ENCODE data around the gene ARHGEF12.

ARHGEF12 gene

GRCh38 chr11:120413480-120413879 lies 77.3 kb downstream of the ARHGEF12 start:
- no peak for DNase-seq (ENCODE audit: low read depth in 2 of 2)

- DNase-seq (ENCODE audit: low read depth in 2 of 2) = no peak
Observed at GRCh38 chr11:120420572-120420971, 84.4 kb downstream of the ARHGEF12 start.

GRCh38 chr11:120424185-120424969 lies 88.2 kb downstream of the ARHGEF12 start:
- no peak for DNase-seq (ENCODE audit: low read depth in 2 of 2)

- no peak for DNase-seq (ENCODE audit: low read depth in 2 of 2)
Observed at GRCh38 chr11:120424970-120425332, 88.7 kb downstream of the ARHGEF12 start.

- no peak for DNase-seq (ENCODE audit: low read depth in 2 of 2)
Observed at GRCh38 chr11:120425527-120425926, 89.3 kb downstream of the ARHGEF12 start.

- no peak for DNase-seq (ENCODE audit: low read depth in 2 of 2)
Observed at GRCh38 chr11:120430146-120430545, 93.9 kb downstream of the ARHGEF12 start.

GRCh38 chr11:120431633-120432032 lies 95.4 kb downstream of the ARHGEF12 start:
- no peak for DNase-seq (ENCODE audit: low read depth in 2 of 2)

GRCh38 chr11:120432056-120433018 lies 96.1 kb downstream of the ARHGEF12 start:
- DNase-seq (ENCODE audit: low read depth in 2 of 2) = peak in 1 of 2 donors; percentile 12

GRCh38 chr11:120441592-120441991 lies 105.4 kb downstream of the ARHGEF12 start:
- DNase-seq (ENCODE audit: low read depth in 2 of 2) = no peak

- no peak for DNase-seq (ENCODE audit: low read depth in 2 of 2)
Observed at GRCh38 chr11:120442031-120442430, 105.8 kb downstream of the ARHGEF12 start.

GRCh38 chr11:120446802-120447201 lies 110.6 kb downstream of the ARHGEF12 start:
- no peak for DNase-seq (ENCODE audit: low read depth in 2 of 2)

- no peak for DNase-seq (ENCODE audit: low read depth in 2 of 2)
Observed at GRCh38 chr11:120448240-120448639, 112.0 kb downstream of the ARHGEF12 start.

- DNase-seq (ENCODE audit: low read depth in 2 of 2) = no peak
Observed at GRCh38 chr11:120455487-120455886, 119.3 kb downstream of the ARHGEF12 start.

- no peak for DNase-seq (ENCODE audit: low read depth in 2 of 2)
Observed at GRCh38 chr11:120457996-120458395, 121.8 kb downstream of the ARHGEF12 start.

GRCh38 chr11:120462825-120463224 lies 126.6 kb downstream of the ARHGEF12 start:
- no peak for DNase-seq (ENCODE audit: low read depth in 2 of 2)

- no peak for DNase-seq (ENCODE audit: low read depth in 2 of 2)
Observed at GRCh38 chr11:120465921-120466534, 129.8 kb downstream of the ARHGEF12 start.

GRCh38 chr11:120467627-120468026 lies 131.4 kb downstream of the ARHGEF12 start:
- DNase-seq (ENCODE audit: low read depth in 2 of 2) = no peak

GRCh38 chr11:120471131-120471530 lies 134.9 kb downstream of the ARHGEF12 start:
- DNase-seq (ENCODE audit: low read depth in 2 of 2) = no peak

GRCh38 chr11:120471994-120472393 lies 135.8 kb downstream of the ARHGEF12 start:
- DNase-seq (ENCODE audit: low read depth in 2 of 2) = no peak

- DNase-seq (ENCODE audit: low read depth in 2 of 2) = no peak
Observed at GRCh38 chr11:120473503-120473902, 137.3 kb downstream of the ARHGEF12 start.

GRCh38 chr11:120482149-120482548 lies 145.9 kb downstream of the ARHGEF12 start:
- DNase-seq (ENCODE audit: low read depth in 2 of 2) = no peak

- DNase-seq (ENCODE audit: low read depth in 2 of 2) = no peak
Observed at GRCh38 chr11:120484722-120485121, 148.5 kb downstream of the ARHGEF12 start.
